CD4-positive, alpha-beta T cell treated with Interleukin-4 for 4 hours (primary cell): Measurements from ENCODE around the gene NUP37.
"Not testable (repeated sequence)": the region's sequence is repeated elsewhere in the genome, so short reads cannot be mapped to it uniquely, and the experiment has no call there.

Experiments
- DNase-seq: peaks from one replicate; pipeline ENCODE4 v3.0.0-alpha.2; 2020

Gene NUP37, protein sequence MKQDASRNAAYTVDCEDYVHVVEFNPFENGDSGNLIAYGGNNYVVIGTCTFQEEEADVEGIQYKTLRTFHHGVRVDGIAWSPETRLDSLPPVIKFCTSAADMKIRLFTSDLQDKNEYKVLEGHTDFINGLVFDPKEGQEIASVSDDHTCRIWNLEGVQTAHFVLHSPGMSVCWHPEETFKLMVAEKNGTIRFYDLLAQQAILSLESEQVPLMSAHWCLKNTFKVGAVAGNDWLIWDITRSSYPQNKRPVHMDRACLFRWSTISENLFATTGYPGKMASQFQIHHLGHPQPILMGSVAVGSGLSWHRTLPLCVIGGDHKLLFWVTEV

DNA sequence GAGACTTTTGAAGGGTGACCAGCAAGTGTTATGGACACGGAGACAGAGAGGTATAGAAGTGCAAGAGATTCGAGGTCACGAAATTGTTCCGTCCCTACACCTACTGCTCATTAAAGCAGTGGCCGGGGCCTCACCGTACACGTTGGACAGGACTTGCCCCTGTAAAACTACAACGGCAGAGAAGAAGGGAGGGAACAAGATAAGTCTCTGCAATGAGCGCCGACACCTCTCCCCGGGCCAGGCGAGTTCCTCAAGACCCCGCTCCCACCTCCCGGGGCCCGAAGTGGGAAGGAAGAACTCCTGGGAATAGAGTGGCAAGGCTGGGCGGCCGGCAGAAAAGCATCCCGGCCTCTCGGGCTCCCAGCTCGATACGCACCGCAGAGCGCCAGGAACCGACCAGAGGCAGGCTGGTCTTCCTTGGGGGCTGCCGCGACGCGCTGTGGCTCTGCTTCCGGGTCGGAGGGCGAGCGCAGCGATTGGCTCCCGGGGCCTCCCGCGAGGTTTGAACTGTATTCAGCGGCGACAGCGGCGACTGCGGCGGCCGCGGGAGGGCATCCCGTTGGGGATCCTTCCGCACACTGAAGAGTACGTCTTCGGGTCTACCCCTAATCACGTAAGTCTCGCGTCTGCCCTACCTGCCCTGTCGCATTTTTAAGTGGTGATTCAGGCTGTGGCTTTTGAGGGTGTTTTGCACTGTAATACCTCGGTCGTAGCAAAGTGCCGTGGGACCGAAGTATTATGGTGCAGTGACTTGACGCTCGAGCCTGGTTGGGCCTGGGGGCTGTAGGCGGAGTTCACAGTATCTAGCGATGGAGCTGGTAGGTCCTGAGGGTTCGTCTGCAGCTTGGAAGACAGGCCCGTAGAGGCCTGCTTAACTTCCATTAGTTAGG is at the start of gene NUP37, which contains the start of gene PARPBP:
Gene NUP37 (minus strand): TSS at position 441 of the 890 bp plus-strand sequence. CDS start 1,596 bp downstream, outside the sequence.
Gene PARPBP (plus strand): TSS at position 510 of the 890 bp plus-strand sequence. CDS start 3,706 bp downstream, outside the sequence.
- peak; percentile 91 for DNase-seq

- DNase-seq = no peak
Measured at GRCh38 chr12:102167821-102168604, 48.1 kb upstream of the NUP37 start.

DNA sequence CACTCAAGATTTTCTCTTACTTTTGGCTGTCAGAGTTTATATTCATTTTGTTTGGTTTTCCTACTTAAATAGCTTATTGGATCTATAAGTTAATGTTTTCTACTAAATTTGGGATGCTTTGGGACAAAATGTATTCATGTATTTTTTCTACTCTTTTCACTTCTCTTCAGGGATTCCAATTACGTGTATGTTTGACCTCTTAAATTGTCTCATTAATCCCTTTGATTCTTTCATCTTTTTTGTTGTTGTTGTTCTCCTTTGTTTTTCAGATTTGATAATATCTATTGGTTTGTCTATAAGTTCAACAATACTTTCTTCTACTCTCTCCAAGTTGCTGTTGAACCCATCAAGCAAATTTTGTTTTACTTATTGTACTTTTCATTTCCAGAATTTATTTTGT is 43.5 kb upstream of the NUP37 start:
- DNase-seq = no peak

DNA sequence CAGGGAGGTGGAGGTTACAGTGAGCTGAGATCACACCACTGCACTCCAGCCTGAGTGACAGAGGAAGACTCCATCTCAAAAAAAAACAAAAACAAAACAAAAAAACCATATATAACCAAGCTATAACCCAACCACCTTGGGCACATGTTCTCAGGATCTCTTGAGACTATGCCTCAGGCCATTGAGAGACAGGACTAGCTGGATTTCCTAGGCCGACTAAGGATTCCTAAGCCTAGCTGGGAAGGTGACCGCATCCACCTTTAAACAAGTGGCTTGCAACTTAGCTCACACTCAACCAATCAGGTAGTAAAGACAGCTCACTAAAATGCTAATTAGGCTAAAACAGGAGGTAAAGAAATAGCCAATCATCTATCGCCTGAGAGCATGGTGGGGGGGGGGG is 35.3 kb upstream of the NUP37 start:
- not testable (repeated sequence) for DNase-seq

DNA sequence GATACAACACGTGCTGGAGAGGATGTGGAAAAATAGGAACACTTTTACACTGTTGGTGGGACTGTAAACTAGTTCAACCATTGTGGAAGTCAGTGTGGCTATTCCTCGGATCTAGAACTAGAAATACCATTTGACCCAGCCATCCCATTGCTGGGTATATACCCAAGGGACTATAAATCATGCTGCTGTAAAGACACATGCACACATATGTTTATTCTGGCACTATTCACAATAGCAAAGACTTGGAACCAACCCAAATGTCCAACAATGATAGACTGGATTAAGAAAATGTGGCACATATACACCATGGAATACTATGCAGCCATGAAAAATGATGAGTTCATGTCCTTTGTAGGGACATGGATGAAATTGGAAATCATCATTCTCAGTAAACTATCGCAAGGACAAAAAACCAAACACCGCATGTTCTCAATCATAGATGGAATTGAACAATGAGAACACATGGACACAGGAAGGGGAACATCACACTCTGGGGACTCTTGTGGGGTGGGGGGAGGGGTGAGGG is 27.2 kb upstream of the NUP37 start:
- not testable (repeated sequence) for DNase-seq

- DNase-seq = no peak
Measured at GRCh38 chr12:102144221-102144620, 24.3 kb upstream of the NUP37 start.

GRCh38 chr12:102142866-102143373 is 23.0 kb upstream of the NUP37 start:
- not testable (repeated sequence) for DNase-seq

- not testable (repeated sequence) for DNase-seq
Measured at GRCh38 chr12:102137619-102138018, 17.7 kb upstream of the NUP37 start.

GRCh38 chr12:102131442-102131841 is 11.5 kb upstream of the NUP37 start:
- DNase-seq = not testable (repeated sequence)

- not testable (repeated sequence) for DNase-seq
Measured at GRCh38 chr12:102130720-102131119, 10.8 kb upstream of the NUP37 start.

- not testable (repeated sequence) for DNase-seq
Measured at GRCh38 chr12:102121328-102121727, 1.4 kb upstream of the NUP37 start.

GRCh38 chr12:102120886-102121285 is 972 bp upstream of the NUP37 start:
- DNase-seq = no peak

DNA sequence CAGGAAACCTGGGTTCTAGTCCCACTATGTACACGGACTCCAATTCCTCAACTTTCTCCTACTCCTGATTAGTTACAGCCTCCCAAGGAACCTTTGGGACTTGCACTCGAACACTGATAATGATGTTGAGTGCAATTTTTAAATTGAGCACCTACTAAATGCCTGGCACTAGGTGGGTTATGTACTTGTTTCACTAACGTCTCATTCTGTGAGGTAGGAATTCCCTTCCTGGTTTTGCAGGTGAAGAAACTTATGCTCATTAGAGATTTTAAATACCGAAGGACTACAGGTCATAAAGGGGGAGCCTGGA is 605 bp upstream of the NUP37 start:
- no peak for DNase-seq

DNA sequence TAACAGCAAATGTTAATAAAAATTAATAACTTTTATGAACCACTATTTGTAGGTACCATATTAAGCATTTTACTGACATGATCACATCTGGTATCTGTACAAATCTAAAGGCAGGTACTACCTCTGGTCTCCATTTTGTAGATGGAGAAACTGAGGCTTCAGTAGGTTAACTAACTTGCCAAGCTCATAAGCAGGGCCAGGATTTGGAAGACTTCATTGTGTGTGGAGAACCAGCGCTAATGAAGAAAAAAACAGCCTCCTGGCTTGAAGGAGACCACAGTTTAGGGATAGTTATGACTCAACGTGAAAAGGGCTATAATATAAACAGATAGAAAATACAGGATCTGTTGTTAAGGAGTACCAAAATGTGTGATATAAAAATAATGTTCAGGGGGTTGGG is 1.0 kb downstream of the NUP37 start:
- no peak for DNase-seq

DNA sequence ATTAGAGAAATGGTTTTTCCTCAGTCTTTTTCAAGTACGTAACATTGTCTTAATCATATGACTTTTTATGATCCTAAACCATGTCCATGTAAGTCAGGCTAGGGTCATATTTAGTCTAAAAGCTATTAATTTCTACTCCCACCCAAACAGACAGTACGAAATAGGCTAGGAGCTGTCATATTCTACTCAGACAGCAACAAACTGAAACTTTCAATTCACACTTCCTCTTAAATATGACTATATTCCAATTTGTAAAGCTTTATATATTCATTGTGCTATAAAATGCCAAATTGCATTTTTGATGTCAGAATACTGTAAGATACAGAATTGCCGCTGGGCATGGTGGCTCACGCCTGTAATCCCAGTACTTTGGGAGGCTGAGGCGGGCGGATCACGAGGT is 3.5 kb downstream of the NUP37 start:
- DNase-seq = no peak

GRCh38 chr12:102114212-102114611 is 5.7 kb downstream of the NUP37 start:
- DNase-seq = no peak

GRCh38 chr12:102110782-102111181 is 9.1 kb downstream of the NUP37 start:
- DNase-seq = no peak

DNA sequence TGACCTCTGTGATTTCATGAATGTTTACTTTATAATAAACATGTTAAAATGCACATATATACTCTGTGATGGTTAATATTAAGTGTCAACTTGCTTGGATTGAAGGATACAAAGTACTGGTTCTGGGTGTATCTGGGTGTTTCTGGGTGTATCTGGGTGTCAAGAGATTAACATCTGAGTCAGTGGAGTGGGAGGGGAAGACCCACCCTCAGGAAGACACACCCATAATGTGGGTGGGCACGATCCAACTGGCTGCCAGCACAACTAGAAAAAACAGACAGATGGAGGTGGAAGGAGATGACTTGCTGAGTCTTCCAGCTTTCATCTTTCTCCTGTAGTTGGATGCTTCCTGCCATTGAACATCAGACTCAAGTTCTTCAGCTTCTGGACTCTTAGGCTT is 11.9 kb downstream of the NUP37 start:
- DNase-seq = no peak

DNA sequence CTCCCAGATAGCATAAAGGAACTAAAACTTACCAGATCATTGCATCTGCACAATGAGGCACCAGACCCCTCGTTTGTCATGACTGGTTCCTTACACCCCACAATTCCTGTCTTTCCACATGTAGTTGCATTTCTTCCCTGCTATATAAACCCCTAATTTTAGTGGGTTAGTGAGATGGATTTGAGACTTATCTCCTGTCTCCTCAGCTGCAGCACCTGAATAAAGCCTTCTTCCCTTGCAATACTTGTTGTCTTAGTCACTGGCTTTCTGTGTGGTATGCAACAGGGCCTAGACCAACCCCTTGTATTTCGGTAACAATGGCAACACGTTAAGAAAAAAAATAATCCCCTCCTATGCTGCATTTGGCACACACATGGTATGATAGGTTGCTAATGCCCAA is 13.0 kb downstream of the NUP37 start:
- no peak for DNase-seq

GRCh38 chr12:102096855-102097254 is 23.1 kb downstream of the NUP37 start:
- DNase-seq = no peak

DNA sequence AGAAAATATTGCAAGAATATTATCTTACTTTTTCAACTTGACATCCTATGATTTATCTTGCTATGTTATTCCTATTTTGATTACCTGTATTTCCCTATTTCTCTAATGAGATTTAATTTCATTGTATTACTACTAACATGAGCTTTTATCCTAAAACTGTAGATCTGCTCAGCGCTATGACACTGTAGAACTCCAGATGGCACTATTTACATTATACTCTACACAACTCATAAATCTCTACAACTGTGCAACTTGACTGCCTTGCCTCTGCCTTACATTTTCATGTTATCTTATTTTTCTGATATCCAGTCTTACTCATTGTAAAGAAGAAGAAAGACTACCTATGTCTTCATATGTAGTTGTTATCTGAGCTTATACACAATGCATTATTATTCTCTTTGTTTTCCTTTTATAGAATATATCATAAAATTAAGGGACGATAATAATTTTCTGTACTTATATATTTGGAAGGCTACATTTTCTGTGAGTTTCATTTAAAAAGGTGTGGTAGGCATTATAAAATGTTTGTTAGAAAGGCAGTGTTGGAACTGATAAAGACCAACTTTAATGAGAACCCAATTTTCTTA is 24.1 kb downstream of the NUP37 start:
- no peak for DNase-seq

DNA sequence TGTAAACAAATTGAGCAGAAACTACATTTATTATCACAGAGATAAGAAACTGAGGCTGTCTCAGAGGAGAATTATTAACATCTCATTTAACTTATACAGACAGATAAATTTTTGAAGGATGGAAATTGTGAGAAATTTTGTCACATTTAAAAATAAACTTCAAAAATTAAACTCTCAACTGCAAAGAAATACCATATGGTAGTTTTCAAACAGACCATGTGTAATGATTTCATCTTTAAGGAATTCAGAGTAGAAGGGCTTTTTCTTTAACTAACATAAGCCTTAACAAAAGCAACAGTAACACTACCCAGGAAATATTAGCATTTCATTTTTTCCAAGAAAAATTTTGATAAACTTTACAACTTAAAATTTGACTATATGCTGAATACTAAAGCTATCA is 26.6 kb downstream of the NUP37 start:
- no peak for DNase-seq
